CD8-positive, alpha-beta memory T cell (primary cell): ENCODE data around the gene PYDC1. TPM values are rescaled to one million over a fixed set of nuclear protein-coding genes. Genes with fewer than 3 reads are reported as not detected.
A peak's percentile ranks its signal among the peaks of the same experiment; 100 is the strongest.
"Not testable (repeated sequence)": the region's sequence is repeated elsewhere in the genome, so short reads cannot be mapped to it uniquely, and the experiment has no call there.

Experiments
- CTCF ChIA-PET: fragments of 350-600 bp; sonication (Branson Sonifier 250); formaldehyde crosslinking; loops from one replicate; lab custom pipeline; 2021; ENCODE audit warnings: antibody characterized with exemption; lab: Charles Lee
- POLR2A ChIA-PET: fragments of 350-600 bp; sonication (Branson Sonifier 250); formaldehyde crosslinking; loops from one replicate; lab custom pipeline; 2021; ENCODE audit warnings: antibody characterized with exemption; lab: Charles Lee
- DNase-seq, 5 donors: peaks; one replicate each; pipeline versions ENCODE4 v3.0.0 to v3.0.0-alpha.2; 2020 to 2022; ENCODE audit warnings: mixed read lengths in 1 of 5
- H3K27ac ChIP-seq: one replicate; pipeline ENCODE4 v1.7.0; 2013; ENCODE audit warnings: low read depth, mild to moderate bottlenecking, low read length, moderate library complexity
- H3K27me3 ChIP-seq: 2 replicates; pipeline ENCODE4 v1.7.0; 2013; ENCODE audit warnings: low read length, mild to moderate bottlenecking; ENCODE audit not compliant: insufficient read depth, poor library complexity, severe bottlenecking
- H3K36me3 ChIP-seq: 2 replicates; pipeline ENCODE4 v1.7.0; 2013; ENCODE audit warnings: mild to moderate bottlenecking, low read length, moderate library complexity; ENCODE audit not compliant: insufficient read depth
- H3K4me1 ChIP-seq: 2 replicates; pipeline ENCODE4 v1.7.0; 2013; ENCODE audit warnings: mild to moderate bottlenecking, low read length, moderate library complexity; ENCODE audit not compliant: insufficient read depth
- H3K4me3 ChIP-seq: 2 replicates; pipeline ENCODE4 v1.7.0; 2013; ENCODE audit warnings: mild to moderate bottlenecking, low read length
- H3K9me3 ChIP-seq: 2 replicates; pipeline ENCODE4 v1.7.0; 2013; ENCODE audit warnings: mild to moderate bottlenecking, low read length
- H3K27ac Mint-ChIP-seq, 8 donors: one replicate each; pipeline ENCODE4 v1.8.0; 2020 to 2021; ENCODE audit warnings: mixed read lengths in 8 of 8, mild to moderate bottlenecking in 6 of 8, inconsistent platforms in 3 of 8, moderate library complexity in 3 of 8
- H3K27me3 Mint-ChIP-seq, 2 donors: one replicate each; pipeline ENCODE4 v1.8.0; 2020 to 2021; ENCODE audit warnings: mixed read lengths in 2 of 2, mild to moderate bottlenecking in 1 of 2, moderate library complexity in 1 of 2
- H3K36me3 Mint-ChIP-seq, 3 donors: one replicate each; pipeline ENCODE4 v1.8.0; 2020 to 2021; ENCODE audit warnings: mixed read lengths in 3 of 3, inconsistent platforms in 1 of 3, mild to moderate bottlenecking in 1 of 3
- H3K4me1 Mint-ChIP-seq, 3 donors: one replicate each; pipeline ENCODE4 v1.8.0; 2020 to 2021; ENCODE audit warnings: mixed read lengths in 3 of 3, inconsistent platforms in 1 of 3, mild to moderate bottlenecking in 1 of 3
- H3K4me3 Mint-ChIP-seq, 7 donors: one replicate each; pipeline ENCODE4 v1.8.0; 2020 to 2021; ENCODE audit warnings: mixed read lengths in 7 of 7, mild to moderate bottlenecking in 6 of 7, moderate library complexity in 4 of 7, inconsistent platforms in 2 of 7
- H3K9me3 Mint-ChIP-seq, 5 donors: one replicate each; pipeline ENCODE4 v1.8.0; 2020 to 2022; ENCODE audit warnings: mixed read lengths in 5 of 5, mild to moderate bottlenecking in 3 of 5, moderate library complexity in 2 of 5, inconsistent platforms in 1 of 5
- polyA plus RNA-seq: library from polyadenylated mRNA; unstranded; fragments of 300-500 nt; fragmentation: Illumina TruSeq; gene quantifications from one replicate; pipeline ENCODE4 v1.2.3, GENCODE V29; 2021
- total RNA-seq, 2 experiments: library from RNA; stranded (reverse); gene quantifications; one replicate each; pipeline ENCODE4 v1.2.3, GENCODE V29; 2021

The PYDC1 gene
- total and polyA plus RNA-seq, 3 experiments from 2014 or later: not detected

DNA sequence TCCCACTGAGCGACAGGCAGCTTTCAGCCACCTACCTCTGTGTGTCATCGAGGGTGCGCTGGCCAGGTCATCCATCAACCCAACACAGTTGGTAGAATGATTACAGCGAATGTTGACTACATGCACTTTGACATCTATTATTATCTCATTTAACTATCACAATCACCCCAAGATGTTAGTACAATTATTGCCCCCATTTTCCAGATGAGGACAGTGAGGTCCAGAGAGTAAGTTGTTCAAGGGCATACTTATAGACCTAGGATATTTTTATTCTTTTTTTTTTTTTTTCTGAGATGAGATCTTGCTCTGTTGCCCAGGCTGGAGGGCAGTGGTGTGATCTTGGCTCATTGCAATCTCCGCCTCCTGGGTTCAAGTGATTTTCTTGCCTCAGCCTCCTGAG lies 34.5 kb upstream of the PYDC1 start:
- no peaks in the 10 kb centered on the region for H3K27me3 ChIP-seq
- Mint-ChIP-seq H3K36me3 (no peaks in the 10 kb centered on the region), H3K27me3 (peaks cover 0 to 4% of the 10 kb centered on the region in 2 donors), H3K4me1 (peaks cover 10 to 16% (median 11%) of the 10 kb centered on the region in 3 donors), H3K27ac (no peak overlapping the region), H3K4me3 (no peak overlapping the region), H3K9me3 (peaks cover 0 to 2% (median 0%) of the 10 kb centered on the region in 5 donors)
- ChIA-PET POLR2A (no interaction called here), CTCF (no interaction called here)
- no peak overlapping the region for H3K4me3 ChIP-seq
- H3K27ac ChIP-seq: no peak overlapping the region
- DNase-seq: no peak
- H3K9me3 ChIP-seq: no peaks in the 10 kb centered on the region
- H3K36me3 ChIP-seq: no peaks in the 10 kb centered on the region
- H3K4me1 ChIP-seq: peaks cover 8% of the 10 kb centered on the region

- Mint-ChIP-seq H3K27me3 (peaks cover 0 to 4% of the 10 kb centered on the region in 2 donors), H3K4me1 (peaks cover 10 to 16% (median 11%) of the 10 kb centered on the region in 3 donors), H3K27ac (no peak overlapping the region), H3K4me3 (no peak overlapping the region), H3K9me3 (peaks cover 0 to 2% (median 0%) of the 10 kb centered on the region in 5 donors), H3K36me3 (no peaks in the 10 kb centered on the region)
- DNase-seq: no peak
- H3K9me3 ChIP-seq: no peaks in the 10 kb centered on the region
- H3K27ac ChIP-seq: no peak overlapping the region
- H3K27me3 ChIP-seq: no peaks in the 10 kb centered on the region
- no peak overlapping the region for H3K4me3 ChIP-seq
- CTCF ChIA-PET: no interaction called here
- peaks cover 8% of the 10 kb centered on the region for H3K4me1 ChIP-seq
- POLR2A ChIA-PET: no interaction called here
- H3K36me3 ChIP-seq: no peaks in the 10 kb centered on the region
Measured at GRCh38 chr16:31250782-31251384, 33.9 kb upstream of the PYDC1 start.

GRCh38 chr16:31248344-31248743 lies 31.4 kb upstream of the PYDC1 start:
- peaks cover 0 to 6% of the 10 kb centered on the region in 2 donors for H3K27me3 Mint-ChIP-seq
- Histone ChIP-seq H3K4me3 (no peak overlapping the region), H3K4me1 (peaks cover 8% of the 10 kb centered on the region), H3K9me3 (no peaks in the 10 kb centered on the region), H3K27ac (no peak overlapping the region), H3K27me3 (no peaks in the 10 kb centered on the region), H3K36me3 (no peaks in the 10 kb centered on the region)
- DNase-seq: no peak
- no peak overlapping the region for H3K4me3 Mint-ChIP-seq
- H3K36me3 Mint-ChIP-seq: no peaks in the 10 kb centered on the region
- H3K9me3 Mint-ChIP-seq: peaks cover 0 to 2% (median 0%) of the 10 kb centered on the region in 5 donors
- no peak overlapping the region for H3K27ac Mint-ChIP-seq
- CTCF ChIA-PET: interaction anchor here (1.6 kb wide), 1 partner anchor 134 kb away, joined by 4 read pairs; no protein-coding TSS in a partner anchor
- POLR2A ChIA-PET: no interaction called here
- H3K4me1 Mint-ChIP-seq: peaks cover 0 to 9% (median 2%) of the 10 kb centered on the region in 3 donors

- H3K4me1 Mint-ChIP-seq: peaks cover 0 to 4% (median 1%) of the 10 kb centered on the region in 3 donors
- H3K9me3 ChIP-seq: no peaks in the 10 kb centered on the region
- peaks cover 0 to 2% (median 0%) of the 10 kb centered on the region in 5 donors for H3K9me3 Mint-ChIP-seq
- no peak overlapping the region for H3K4me3 Mint-ChIP-seq
- no peak overlapping the region for H3K27ac Mint-ChIP-seq
- H3K36me3 Mint-ChIP-seq: no peaks in the 10 kb centered on the region
- H3K27me3 ChIP-seq: no peaks in the 10 kb centered on the region
- POLR2A ChIA-PET: no interaction called here
- peaks cover 0 to 6% of the 10 kb centered on the region in 2 donors for H3K27me3 Mint-ChIP-seq
- no peak overlapping the region for H3K4me3 ChIP-seq
- CTCF ChIA-PET: no interaction called here
- DNase-seq: no peak
- no peak overlapping the region for H3K27ac ChIP-seq
- H3K4me1 ChIP-seq: peaks cover 6% of the 10 kb centered on the region
- H3K36me3 ChIP-seq: no peaks in the 10 kb centered on the region
Measured at GRCh38 chr16:31246296-31246695, 29.4 kb upstream of the PYDC1 start.

GRCh38 chr16:31245598-31245997 lies 28.7 kb upstream of the PYDC1 start:
- CTCF ChIA-PET, H3K4me3 Mint-ChIP-seq, H3K9me3 Mint-ChIP-seq, DNase-seq, H3K27me3 ChIP-seq, H3K27ac Mint-ChIP-seq, H3K36me3 Mint-ChIP-seq, POLR2A ChIA-PET, H3K4me1 ChIP-seq, H3K27me3 Mint-ChIP-seq, H3K36me3 ChIP-seq, H3K4me3 ChIP-seq, H3K9me3 ChIP-seq, H3K27ac ChIP-seq, H3K4me1 Mint-ChIP-seq: not testable (repeated sequence)

GRCh38 chr16:31243734-31244670 lies 27.1 kb upstream of the PYDC1 start:
- Mint-ChIP-seq H3K36me3 (no peaks in the 10 kb centered on the region), H3K4me1 (no peaks in the 10 kb centered on the region), H3K9me3 (no peaks in the 10 kb centered on the region), H3K4me3 (no peak overlapping the region), H3K27ac (no peak overlapping the region), H3K27me3 (peaks cover 0 to 4% of the 10 kb centered on the region in 2 donors)
- H3K4me1 ChIP-seq: no peaks in the 10 kb centered on the region
- no peaks in the 10 kb centered on the region for H3K27me3 ChIP-seq
- H3K27ac ChIP-seq: no peak overlapping the region
- no peaks in the 10 kb centered on the region for H3K9me3 ChIP-seq
- H3K4me3 ChIP-seq: no peak overlapping the region
- POLR2A ChIA-PET: interaction anchor here (0.6 kb wide), 1 partner anchor 64 kb away, joined by 3 read pairs; no protein-coding TSS in a partner anchor
- CTCF ChIA-PET: no interaction called here
- no peaks in the 10 kb centered on the region for H3K36me3 ChIP-seq
- no peak for DNase-seq

DNA sequence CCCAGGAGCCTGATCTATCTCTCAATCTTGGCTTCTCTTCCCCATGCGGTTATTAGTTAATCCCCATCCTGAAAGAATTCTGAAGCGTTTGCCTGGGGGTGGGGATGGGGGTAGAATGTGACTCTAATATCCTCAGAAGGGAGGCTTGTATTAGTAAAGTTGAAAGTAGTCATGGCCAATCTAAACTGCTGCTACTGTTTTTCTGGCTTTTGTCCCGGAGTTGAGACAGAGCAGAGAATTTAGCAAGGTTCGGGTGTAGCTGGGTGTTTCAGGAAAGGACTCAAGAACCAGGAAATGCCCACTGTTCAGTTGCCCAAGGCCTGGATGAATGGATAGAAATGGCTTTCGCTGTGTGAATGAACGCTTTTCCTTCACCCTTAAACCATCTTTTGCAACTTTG lies 25.3 kb upstream of the PYDC1 start:
- no peak overlapping the region for H3K27ac Mint-ChIP-seq
- no peaks in the 10 kb centered on the region for H3K36me3 Mint-ChIP-seq
- POLR2A ChIA-PET: interaction anchor here (0.6 kb wide), 1 partner anchor 15 kb away, joined by 4 read pairs; no protein-coding TSS in a partner anchor
- no peak overlapping the region for H3K4me3 ChIP-seq
- H3K9me3 Mint-ChIP-seq: no peaks in the 10 kb centered on the region
- DNase-seq: no peak
- CTCF ChIA-PET: no interaction called here
- H3K9me3 ChIP-seq: no peaks in the 10 kb centered on the region
- no peaks in the 10 kb centered on the region for H3K4me1 Mint-ChIP-seq
- peaks cover 0 to 4% of the 10 kb centered on the region in 2 donors for H3K27me3 Mint-ChIP-seq
- no peak overlapping the region for H3K4me3 Mint-ChIP-seq
- H3K36me3 ChIP-seq: no peaks in the 10 kb centered on the region
- no peaks in the 10 kb centered on the region for H3K27me3 ChIP-seq
- H3K4me1 ChIP-seq: no peaks in the 10 kb centered on the region
- H3K27ac ChIP-seq: no peak overlapping the region

- DNase-seq: no peak
- Mint-ChIP-seq H3K4me1 (peaks cover 0 to 3% (median 0%) of the 10 kb centered on the region in 3 donors), H3K27ac (peak overlapping the region in 1 of 8 donors; percentile 54), H3K9me3 (peaks cover 0 to 3% (median 0%) of the 10 kb centered on the region in 5 donors), H3K27me3 (no peaks in the 10 kb centered on the region), H3K4me3 (no peak overlapping the region), H3K36me3 (no peaks in the 10 kb centered on the region)
- POLR2A ChIA-PET: no interaction called here
- Histone ChIP-seq H3K9me3 (no peaks in the 10 kb centered on the region), H3K27me3 (no peaks in the 10 kb centered on the region), H3K27ac (no peak overlapping the region), H3K4me3 (no peak overlapping the region), H3K4me1 (no peaks in the 10 kb centered on the region), H3K36me3 (no peaks in the 10 kb centered on the region)
- CTCF ChIA-PET: no interaction called here
Measured at GRCh38 chr16:31238041-31238440, 21.1 kb upstream of the PYDC1 start.
